Spinal cord (tissue), 10 donors: ENCODE measurements around the gene CCDC102A. TPM values are rescaled to one million over a fixed set of nuclear protein-coding genes. Genes with fewer than 3 reads are reported as not detected.
A peak's percentile ranks its signal among the peaks of the same experiment; 100 is the strongest.

ENCODE experiments used
- DNase-seq, 6 donors: peaks; one replicate each; pipeline versions ENCODE4 v3.0.0 to v3.0.0-alpha.2; 2013 to 2015; ENCODE audit warnings: low spot score in 6 of 6, low read depth in 4 of 6
- H3K27ac ChIP-seq: one replicate; pipeline ENCODE4 v1.5.1; 2013; ENCODE audit warnings: low read depth, low read length, control low read depth
- H3K27me3 ChIP-seq: one replicate; pipeline ENCODE4 v1.6.1; 2013; ENCODE audit warnings: low read length; ENCODE audit not compliant: control insufficient read depth, insufficient read depth
- H3K36me3 ChIP-seq: one replicate; pipeline ENCODE4 v1.6.1; 2013; ENCODE audit warnings: low read length; ENCODE audit not compliant: control insufficient read depth, insufficient read depth
- H3K4me1 ChIP-seq: one replicate; pipeline ENCODE4 v1.6.1; 2013; ENCODE audit warnings: low read length; ENCODE audit not compliant: control insufficient read depth, insufficient read depth
- H3K4me3 ChIP-seq: one replicate; pipeline ENCODE4 v1.5.1; 2013; ENCODE audit warnings: low read depth, low read length, control low read depth
- H3K9me3 ChIP-seq: one replicate; pipeline ENCODE4 v1.6.1; 2013; ENCODE audit warnings: low read length; ENCODE audit not compliant: control insufficient read depth, insufficient read depth
- WGBS: methylation state at CpG from one replicate; pipeline ENCODE4 v1.1.5; 2013; ENCODE audit warnings: missing lambda C conversion rate; ENCODE audit not compliant: insufficient coverage; 5-methylcytosine and 5-hydroxymethylcytosine counted together
- polyA plus RNA-seq, 2 donors: library from polyadenylated mRNA; unstranded; fragments of 120-200 nt; gene quantifications; one replicate each; pipeline ENCODE4 v1.2.1, GENCODE V29; 2013; ENCODE audit not compliant: insufficient read length in 2 of 2
- total RNA-seq, 2 donors: library from RNA; depleted of rRNA in 1 of 2; stranded (reverse); fragments of 120-200 nt in 1 of 2; fragments of >200 nt in 1 of 2; gene quantifications; one replicate each; pipeline versions ENCODE4 v1.2.3 to v1.2.4, GENCODE V29; 2013 to 2014
- donor health status: healthy.

CCDC102A gene
- total and polyA plus RNA-seq, 4 donors = 4.4 to 17.7 (median 6.9) TPM

GRCh38 chr16:57493767-57494166, 42.6 kb downstream of the CCDC102A start:
- Histone ChIP-seq H3K4me1 (peaks cover 4% of the 10 kb centered on the region), H3K9me3 (no peaks in the 10 kb centered on the region), H3K27me3 (no peaks in the 10 kb centered on the region), H3K4me3 (no peak overlapping the region), H3K27ac (no peak overlapping the region), H3K36me3 (no peaks in the 10 kb centered on the region)
- WGBS = 83% methylated on average over 3 of the region's 4 CpGs
- no peak for DNase-seq

- 84% methylated on average over 3 of the region's 5 CpGs for WGBS
- no peaks in the 10 kb centered on the region for H3K9me3 ChIP-seq
- H3K27ac ChIP-seq = no peak overlapping the region
- no peak for DNase-seq
- peaks cover 21% of the 10 kb centered on the region for H3K4me1 ChIP-seq
- no peak overlapping the region for H3K4me3 ChIP-seq
- H3K36me3 ChIP-seq = no peaks in the 10 kb centered on the region
- no peaks in the 10 kb centered on the region for H3K27me3 ChIP-seq
These were observed 47.1 kb downstream of the CCDC102A start for GRCh38 chr16:57489229-57489628.

GRCh38 chr16:57486858-57487834, 49.2 kb downstream of the CCDC102A start:
- no peak for DNase-seq
- no peaks in the 10 kb centered on the region for H3K9me3 ChIP-seq
- H3K4me3 ChIP-seq = peak overlapping the region; percentile 44
- H3K36me3 ChIP-seq = no peaks in the 10 kb centered on the region
- WGBS = 73% methylated on average over 6 of the region's 8 CpGs
- no peaks in the 10 kb centered on the region for H3K27me3 ChIP-seq
- H3K4me1 ChIP-seq = peaks cover 28% of the 10 kb centered on the region
- H3K27ac ChIP-seq = no peak overlapping the region

GRCh38 chr16:57485916-57486857, 50.2 kb downstream of the CCDC102A start, which contains the start of gene DOK4:
TSS of gene DOK4 (minus strand) at chr16:57486493. CDS start at chr16:57479507, 6,986 bp downstream.
- peak in 4 of 6 donors; percentile 38 to 85 (median 64) for DNase-seq
- Histone ChIP-seq H3K36me3 (no peaks in the 10 kb centered on the region), H3K27me3 (no peaks in the 10 kb centered on the region), H3K4me1 (peaks cover 28% of the 10 kb centered on the region), H3K27ac (no peak within 1 kb of the TSS), H3K4me3 (peak within 1 kb of the TSS; percentile 63), H3K9me3 (no peaks in the 10 kb centered on the region)
- under 1% methylated on average over 73 of the region's 73 CpGs for WGBS

- H3K36me3 ChIP-seq = no peaks in the 10 kb centered on the region
- no peak overlapping the region for H3K27ac ChIP-seq
- DNase-seq = no peak
- H3K9me3 ChIP-seq = no peaks in the 10 kb centered on the region
- WGBS = 64% methylated on average over 14 of the region's 14 CpGs
- no peaks in the 10 kb centered on the region for H3K27me3 ChIP-seq
- H3K4me3 ChIP-seq = peak overlapping the region; percentile 63
- peaks cover 36% of the 10 kb centered on the region for H3K4me1 ChIP-seq
These were observed 51.1 kb downstream of the CCDC102A start for GRCh38 chr16:57485091-57485915.

- 82% methylated on average over 6 of the region's 8 CpGs for WGBS
- no peaks in the 10 kb centered on the region for H3K9me3 ChIP-seq
- DNase-seq = no peak
- no peak overlapping the region for H3K27ac ChIP-seq
- peaks cover 44% of the 10 kb centered on the region for H3K4me1 ChIP-seq
- no peaks in the 10 kb centered on the region for H3K27me3 ChIP-seq
- H3K36me3 ChIP-seq = no peaks in the 10 kb centered on the region
- H3K4me3 ChIP-seq = no peak overlapping the region
These were observed 51.8 kb downstream of the CCDC102A start for GRCh38 chr16:57484515-57485005.

- no peaks in the 10 kb centered on the region for H3K27me3 ChIP-seq
- WGBS = 66% methylated on average over 12 of the region's 19 CpGs
- H3K4me1 ChIP-seq = peaks cover 50% of the 10 kb centered on the region
- DNase-seq = peak in 2 of 6 donors; percentile 28 to 47
- H3K27ac ChIP-seq = no peak overlapping the region
- H3K9me3 ChIP-seq = no peaks in the 10 kb centered on the region
- H3K4me3 ChIP-seq = no peak overlapping the region
- no peaks in the 10 kb centered on the region for H3K36me3 ChIP-seq
These were observed 52.5 kb downstream of the CCDC102A start for GRCh38 chr16:57483725-57484514.

GRCh38 chr16:57482845-57483545, 53.4 kb downstream of the CCDC102A start:
- Histone ChIP-seq H3K9me3 (no peaks in the 10 kb centered on the region), H3K27ac (no peak overlapping the region), H3K4me3 (no peak overlapping the region), H3K36me3 (peaks cover under 1% of the 10 kb centered on the region), H3K27me3 (no peaks in the 10 kb centered on the region), H3K4me1 (peaks cover 59% of the 10 kb centered on the region)
- no peak for DNase-seq
- 91% methylated on average over 6 of the region's 14 CpGs for WGBS
